Stimulated activated memory B cell treated with anti-CD40 and anti-IgM and Interleukin-4, amounts not matched to agents 10 μg/mL and 1 μg/mL and 100 μg/mL, for 72 hours (primary cell): ENCODE measurements around the gene GTSE1.

Experiments used
- ATAC-seq: fragments of 150-1000 bp; cut with Tn5 transposase; 2 replicates; pipeline ENCODE4 v1.10.0; 2021
- H3K27ac Mint-ChIP-seq: one replicate; pipeline ENCODE4 v1.8.0; 2022; ENCODE audit warnings: mild to moderate bottlenecking, mixed read lengths
- H3K27me3 Mint-ChIP-seq: one replicate; pipeline ENCODE4 v1.8.0; 2022; ENCODE audit warnings: mixed read lengths
- H3K36me3 Mint-ChIP-seq: one replicate; pipeline ENCODE4 v1.8.0; 2022; ENCODE audit warnings: mixed read lengths
- H3K4me1 Mint-ChIP-seq: one replicate; pipeline ENCODE4 v1.8.0; 2022; ENCODE audit warnings: mixed read lengths
- H3K4me3 Mint-ChIP-seq: one replicate; pipeline ENCODE4 v1.8.0; 2022; ENCODE audit warnings: mild to moderate bottlenecking, moderate library complexity, mixed read lengths
- H3K9me3 Mint-ChIP-seq: one replicate; pipeline ENCODE4 v1.8.0; 2022; ENCODE audit warnings: mixed read lengths

Gene GTSE1

DNA sequence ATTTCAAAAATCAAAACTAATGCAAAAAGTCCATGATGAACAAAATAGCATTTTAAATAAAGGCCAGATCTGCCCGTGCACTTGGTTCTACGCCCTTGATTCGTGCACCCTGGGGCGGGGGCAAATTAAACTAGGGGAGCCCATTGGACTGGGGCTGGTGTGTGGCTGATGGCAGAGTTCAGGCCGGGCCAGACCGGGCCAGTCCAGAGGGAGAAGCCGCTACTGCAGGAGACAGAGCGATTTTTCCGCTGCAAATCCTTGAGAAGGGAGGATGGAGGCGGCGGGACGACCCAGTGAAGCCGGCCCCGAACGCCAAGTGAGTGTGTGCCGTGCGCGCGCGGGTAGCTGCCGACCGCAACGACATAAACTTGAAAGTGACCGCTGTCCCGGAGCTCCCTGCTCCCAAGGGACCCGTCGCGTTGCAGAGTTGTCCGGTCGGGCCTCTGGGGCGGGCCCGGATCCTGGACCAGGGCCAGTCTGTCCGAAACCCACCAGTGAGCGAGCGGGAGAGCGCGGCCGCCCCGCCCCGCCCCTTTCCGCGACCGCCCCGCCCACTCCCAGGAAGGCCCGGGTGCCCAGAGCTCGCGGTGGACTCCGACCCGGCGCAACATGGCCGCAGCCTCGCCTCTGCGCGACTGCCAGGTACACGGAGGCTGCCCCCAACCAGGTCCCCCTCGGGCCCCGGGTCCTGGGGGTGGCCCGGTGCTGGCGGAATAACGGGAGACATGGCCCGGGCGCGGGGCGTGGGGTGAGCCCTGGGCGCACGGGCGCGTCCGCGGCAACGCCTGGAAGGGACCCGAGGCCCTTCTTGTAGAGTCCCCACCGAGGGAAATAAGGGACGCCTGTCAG lies 29.0 kb upstream of the GTSE1 start, which contains the start of gene TTC38:
TTC38 (plus strand) TSS at position 578 of the 849 bp plus-strand sequence; CDS start at position 610, 32 bp downstream.
- Mint-ChIP-seq H3K4me3 (peak within 1 kb of the TSS; percentile 92), H3K4me1 (peaks cover 23% of the 10 kb centered on the region), H3K27me3 (peaks cover 16% of the 10 kb centered on the region), H3K9me3 (no peaks in the 10 kb centered on the region), H3K36me3 (no peaks in the 10 kb centered on the region), H3K27ac (peak within 1 kb of the TSS; percentile 76)
- ATAC-seq, result peak; percentile 88

DNA sequence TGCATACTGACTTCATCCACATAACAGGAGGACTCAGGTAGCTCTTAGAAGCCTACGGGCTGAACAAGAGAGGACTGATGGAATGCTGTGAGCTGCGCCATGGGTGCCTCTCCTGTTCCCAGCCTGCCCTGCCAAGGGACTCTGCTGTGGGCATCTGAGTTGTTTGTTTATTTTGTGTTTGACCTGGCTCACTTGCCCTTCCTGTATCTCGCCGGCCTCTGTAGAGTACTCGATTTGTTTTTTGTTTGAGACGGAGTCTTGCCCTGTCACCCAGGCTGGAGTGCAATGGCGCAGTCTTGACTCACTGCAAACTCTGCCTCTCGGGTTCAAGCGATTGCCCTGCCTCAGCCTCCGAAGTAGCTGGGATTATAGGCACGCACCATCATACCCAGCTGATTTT lies 27.1 kb upstream of the GTSE1 start:
- peaks cover under 1% of the 10 kb centered on the region for H3K27me3 Mint-ChIP-seq
- no peak for ATAC-seq
- H3K9me3 Mint-ChIP-seq, result no peaks in the 10 kb centered on the region
- H3K36me3 Mint-ChIP-seq, result peaks cover 5% of the 10 kb centered on the region
- no peak overlapping the region for H3K27ac Mint-ChIP-seq
- H3K4me3 Mint-ChIP-seq, result no peak overlapping the region
- peaks cover 23% of the 10 kb centered on the region for H3K4me1 Mint-ChIP-seq

DNA sequence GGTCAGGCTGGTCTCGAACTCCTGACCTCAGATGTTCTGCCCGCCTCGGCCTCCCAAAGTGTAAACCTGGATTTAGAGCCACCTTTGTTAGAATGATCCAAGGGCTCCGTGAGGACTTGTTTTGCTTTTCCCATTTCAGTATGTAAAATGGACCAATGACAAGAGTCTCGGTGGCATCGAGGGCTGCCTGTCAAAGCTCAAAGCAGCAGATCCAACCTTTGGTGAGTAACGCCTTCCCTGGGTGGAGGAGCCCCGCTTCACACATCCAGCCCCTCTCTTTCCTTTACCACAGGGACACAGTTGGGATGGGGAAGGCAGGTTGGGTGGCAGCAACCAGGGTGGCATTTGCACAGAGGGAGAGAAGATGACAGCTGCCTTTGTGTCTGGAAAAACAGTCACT lies 24.5 kb upstream of the GTSE1 start:
- no peak overlapping the region for H3K27ac Mint-ChIP-seq
- H3K9me3 Mint-ChIP-seq, result no peaks in the 10 kb centered on the region
- H3K4me1 Mint-ChIP-seq, result peaks cover 21% of the 10 kb centered on the region
- no peak overlapping the region for H3K4me3 Mint-ChIP-seq
- H3K27me3 Mint-ChIP-seq, result no peaks in the 10 kb centered on the region
- peaks cover 19% of the 10 kb centered on the region for H3K36me3 Mint-ChIP-seq
- ATAC-seq, result no peak

DNA sequence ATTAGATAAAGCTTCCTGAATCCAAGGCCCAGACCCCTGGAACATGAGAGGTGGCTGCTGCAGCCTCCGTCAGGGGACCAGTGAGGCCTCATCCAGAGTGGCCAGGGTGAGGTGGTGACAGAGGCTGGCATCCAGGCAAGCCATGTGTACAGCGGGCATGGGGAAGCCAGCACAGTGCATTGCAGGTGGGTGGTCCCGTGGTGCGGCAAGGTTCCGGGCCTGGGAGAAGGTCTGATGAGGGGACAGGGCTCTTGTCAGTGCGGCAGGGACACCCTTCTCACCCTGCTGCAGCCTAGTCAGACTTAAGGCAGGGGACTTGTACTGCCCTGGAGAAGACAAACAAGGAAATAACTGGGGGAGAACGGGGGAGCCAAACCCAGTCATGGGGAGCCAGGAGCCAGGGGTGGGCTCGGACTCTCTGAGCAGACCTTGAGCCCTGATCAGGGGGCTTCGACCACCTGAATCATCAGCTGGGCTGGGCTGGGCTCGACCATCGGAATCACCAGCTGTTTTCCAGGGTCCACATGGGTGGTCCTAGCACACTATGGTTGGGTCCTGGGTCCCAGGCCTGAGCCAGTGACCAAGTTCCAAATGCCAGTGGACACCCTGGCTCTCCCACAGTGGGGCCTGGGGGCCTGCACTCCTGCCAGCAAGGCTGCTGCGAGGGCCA lies 23.8 kb upstream of the GTSE1 start:
- no peak for ATAC-seq
- Mint-ChIP-seq H3K9me3 (no peaks in the 10 kb centered on the region), H3K4me1 (peaks cover 16% of the 10 kb centered on the region), H3K27me3 (no peaks in the 10 kb centered on the region), H3K36me3 (peaks cover 23% of the 10 kb centered on the region), H3K4me3 (no peak overlapping the region), H3K27ac (no peak overlapping the region)

DNA sequence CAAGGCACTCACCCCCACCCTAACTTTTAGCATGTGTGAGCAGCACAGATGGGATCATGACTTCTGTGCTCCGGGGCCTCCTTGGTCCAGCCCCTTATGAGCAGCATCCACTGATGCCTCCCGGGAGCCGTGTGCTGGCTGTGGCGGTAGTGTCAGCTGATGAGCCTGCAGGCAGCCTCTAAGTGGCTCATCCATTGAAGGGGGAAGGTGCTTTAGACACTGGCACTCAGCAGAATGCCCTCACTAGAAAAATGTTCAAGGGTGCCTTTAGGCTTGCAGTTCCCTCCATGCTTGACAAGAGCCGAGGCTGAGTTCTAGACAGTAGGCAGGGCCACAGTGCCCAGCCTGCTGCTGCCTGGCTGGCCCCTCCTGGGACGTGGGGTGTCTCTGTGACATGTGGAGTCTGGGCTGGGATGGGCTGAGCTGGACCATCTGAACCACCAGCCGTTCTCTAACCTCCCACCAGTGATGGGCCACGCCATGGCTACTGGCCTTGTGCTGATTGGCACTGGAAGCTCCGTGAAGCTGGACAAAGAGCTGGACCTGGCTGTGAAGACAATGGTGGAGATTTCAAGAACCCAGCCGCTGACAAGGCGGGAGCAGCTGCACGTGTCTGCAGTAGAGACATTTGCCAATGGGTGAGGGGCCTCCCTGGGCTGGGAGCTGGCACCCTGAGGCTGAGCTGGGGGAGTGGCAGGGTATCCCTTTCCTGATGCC lies 23.1 kb upstream of the GTSE1 start:
- H3K27me3 Mint-ChIP-seq, result no peaks in the 10 kb centered on the region
- H3K36me3 Mint-ChIP-seq, result peaks cover 30% of the 10 kb centered on the region
- H3K9me3 Mint-ChIP-seq, result no peaks in the 10 kb centered on the region
- no peak for ATAC-seq
- H3K27ac Mint-ChIP-seq, result no peak overlapping the region
- H3K4me1 Mint-ChIP-seq, result peaks cover 14% of the 10 kb centered on the region
- no peak overlapping the region for H3K4me3 Mint-ChIP-seq

DNA sequence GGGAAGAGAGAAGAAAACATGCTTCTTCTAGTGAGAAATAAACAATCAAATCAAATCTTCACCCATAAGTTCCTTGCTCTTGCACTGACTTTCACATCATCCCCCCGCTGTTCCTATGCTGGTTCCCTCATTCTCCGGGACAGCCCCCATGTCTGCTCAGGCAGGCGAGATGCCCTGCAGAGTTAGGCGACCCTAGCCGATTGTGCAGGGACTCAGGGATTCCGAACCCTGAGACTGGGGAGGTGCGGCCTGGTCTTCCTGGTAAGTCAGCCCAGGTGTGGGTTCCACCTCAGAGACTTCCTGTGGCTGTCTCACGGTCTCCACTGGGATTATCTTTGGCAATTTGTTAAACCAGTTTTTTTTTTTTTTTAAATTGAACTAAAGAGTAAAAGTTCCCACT lies 22.3 kb upstream of the GTSE1 start:
- peaks cover 34% of the 10 kb centered on the region for H3K36me3 Mint-ChIP-seq
- ATAC-seq, result no peak
- no peaks in the 10 kb centered on the region for H3K9me3 Mint-ChIP-seq
- H3K4me3 Mint-ChIP-seq, result no peak overlapping the region
- no peaks in the 10 kb centered on the region for H3K27me3 Mint-ChIP-seq
- H3K4me1 Mint-ChIP-seq, result peaks cover 15% of the 10 kb centered on the region
- no peak overlapping the region for H3K27ac Mint-ChIP-seq

DNA sequence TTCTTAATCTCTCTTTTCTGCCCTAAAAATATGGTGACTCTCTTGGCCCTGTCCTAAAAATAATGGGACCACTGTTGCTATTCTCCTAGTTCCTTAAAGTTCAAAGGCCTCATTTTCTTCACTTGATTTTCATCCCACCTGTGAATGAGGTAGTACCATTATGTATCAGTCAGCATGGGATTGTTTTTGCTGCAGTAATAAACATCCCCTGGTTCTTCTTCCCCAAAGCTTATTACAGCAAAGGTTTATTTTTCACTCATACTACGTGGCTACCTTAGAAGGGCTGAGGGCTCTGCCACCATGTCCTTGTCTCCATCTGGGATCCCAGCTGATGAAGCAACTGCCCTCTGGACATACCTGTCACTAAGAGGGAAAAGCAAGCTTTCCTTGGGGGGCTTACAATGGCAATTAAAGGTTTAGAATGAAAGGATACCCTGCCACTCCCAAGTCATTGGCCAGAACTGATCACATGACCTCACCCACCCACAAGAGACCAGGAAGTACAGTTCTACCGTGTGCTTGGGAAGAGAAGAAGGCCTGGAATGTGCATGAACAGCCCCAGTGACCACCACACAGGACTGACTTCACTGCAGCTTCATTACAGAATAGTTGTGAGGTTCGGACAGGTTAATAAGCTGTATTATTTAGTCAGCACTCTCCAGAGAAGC lies 21.1 kb upstream of the GTSE1 start:
- no peak for ATAC-seq

DNA sequence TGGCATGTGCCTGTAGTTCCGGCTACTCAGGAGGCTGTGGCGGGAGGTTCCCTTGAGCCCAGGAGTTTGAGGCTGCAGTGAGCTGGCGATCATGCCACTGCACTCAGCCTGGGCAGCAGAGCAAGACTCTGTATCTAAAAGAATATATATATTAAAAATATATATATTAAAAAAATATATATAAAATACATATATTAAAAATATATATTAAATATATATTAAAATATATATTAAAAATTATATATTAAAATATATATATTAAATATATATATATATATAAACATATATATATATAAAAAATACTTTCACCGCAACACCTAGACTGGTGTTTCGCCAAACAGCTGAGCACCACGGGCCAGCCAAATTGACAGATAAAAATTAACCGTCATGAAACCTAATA lies 20.1 kb upstream of the GTSE1 start:
- Mint-ChIP-seq H3K4me3 (no peak overlapping the region), H3K4me1 (peaks cover 26% of the 10 kb centered on the region), H3K9me3 (no peaks in the 10 kb centered on the region), H3K27me3 (no peaks in the 10 kb centered on the region), H3K27ac (no peak overlapping the region), H3K36me3 (peaks cover 41% of the 10 kb centered on the region)
- ATAC-seq, result no peak

More for the DNA sequence above, 21.1 kb upstream of the GTSE1 start:
- Mint-ChIP-seq H3K36me3 (peaks cover 40% of the 10 kb centered on the region), H3K4me1 (peaks cover 16% of the 10 kb centered on the region), H3K27me3 (no peaks in the 10 kb centered on the region), H3K27ac (no peak overlapping the region), H3K9me3 (no peaks in the 10 kb centered on the region), H3K4me3 (no peak overlapping the region)

DNA sequence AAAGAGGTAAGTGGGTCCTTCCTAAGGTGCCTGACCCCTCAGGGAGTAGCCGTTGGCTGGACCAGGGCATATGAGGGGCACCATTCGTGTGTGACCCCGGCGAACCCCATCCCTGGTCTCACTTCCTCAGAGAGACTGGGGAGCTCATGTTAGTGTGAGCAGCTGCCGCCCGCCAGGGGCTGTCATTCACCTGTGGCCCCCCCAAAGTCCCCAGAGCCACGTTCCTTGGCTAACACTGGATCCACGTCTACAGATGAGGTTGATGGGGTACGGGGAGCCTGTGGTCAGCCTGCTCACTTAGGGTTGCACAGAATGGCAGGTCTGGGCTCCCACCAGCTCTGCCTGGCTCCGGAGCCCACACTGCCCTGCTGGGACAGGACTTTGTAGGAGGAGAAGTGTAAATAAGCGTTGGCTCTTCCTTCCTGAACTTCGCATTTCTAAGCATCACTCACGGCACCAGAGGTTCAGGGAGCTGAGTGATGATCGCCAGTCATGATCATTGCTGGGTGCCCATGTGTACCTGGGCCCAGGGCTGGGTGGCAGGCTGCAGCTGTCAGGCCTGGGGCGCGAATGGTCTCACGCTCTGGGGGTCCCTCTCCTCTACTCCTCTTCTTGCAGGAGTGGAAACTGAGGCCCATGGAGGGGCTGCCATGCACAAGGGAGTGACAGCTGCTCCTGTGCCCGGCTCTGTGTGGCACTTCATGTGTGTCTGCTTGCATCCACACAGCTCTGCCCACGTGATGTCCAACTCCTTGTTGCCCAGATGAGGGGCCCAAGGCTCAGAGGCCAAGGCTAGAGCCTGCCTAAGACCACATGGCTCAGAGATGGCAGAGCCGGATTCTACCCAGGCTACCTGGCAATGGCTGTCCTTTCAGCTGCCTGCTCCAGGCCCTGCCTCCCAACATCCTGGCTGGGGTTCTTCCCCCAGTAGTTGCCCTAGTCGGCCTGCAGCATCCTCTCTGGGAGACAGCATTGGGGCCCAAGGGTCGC lies 17.7 kb upstream of the GTSE1 start:
- Mint-ChIP-seq H3K4me3 (no peak overlapping the region), H3K36me3 (peaks cover 47% of the 10 kb centered on the region), H3K27ac (no peak overlapping the region), H3K9me3 (no peaks in the 10 kb centered on the region), H3K4me1 (peaks cover 32% of the 10 kb centered on the region), H3K27me3 (no peaks in the 10 kb centered on the region)
- no peak for ATAC-seq

DNA sequence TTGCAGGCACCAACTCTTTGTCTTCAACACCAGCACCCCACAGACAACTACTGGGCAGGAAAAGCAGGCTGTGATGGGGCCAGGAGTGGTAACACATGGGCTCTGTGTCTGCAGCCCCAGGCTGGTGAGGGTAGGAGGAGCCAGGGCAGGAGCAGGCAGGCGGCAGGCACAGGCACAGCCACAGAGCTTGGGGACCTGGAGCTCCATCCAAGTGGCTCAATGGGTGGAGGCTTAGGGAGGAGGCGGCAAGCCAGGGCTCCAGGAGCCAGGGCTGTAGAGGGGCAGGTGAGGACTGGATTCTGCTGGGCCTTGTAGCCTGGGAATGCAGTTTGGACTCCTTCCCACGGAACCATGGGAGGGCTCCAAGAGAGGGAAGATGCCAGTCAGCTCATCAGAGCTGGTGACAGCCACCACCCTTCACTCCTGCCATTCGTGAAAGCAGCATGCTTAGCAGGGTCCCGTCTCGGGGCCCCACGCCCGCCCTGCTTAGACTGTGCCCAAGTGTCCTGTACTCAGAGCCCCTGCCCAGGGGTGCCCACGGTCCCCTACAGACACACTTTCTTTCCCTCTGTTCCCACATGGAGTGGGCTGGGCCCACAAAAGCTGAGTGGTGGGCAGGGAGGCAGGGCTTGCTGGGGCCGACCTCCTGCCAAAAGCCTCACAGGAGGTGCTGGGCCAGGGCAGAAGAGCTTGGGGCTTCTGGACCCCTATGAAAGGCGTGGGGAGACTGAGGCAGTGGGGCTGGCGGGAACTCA lies 16.4 kb upstream of the GTSE1 start:
- peaks cover 48% of the 10 kb centered on the region for H3K36me3 Mint-ChIP-seq
- peaks cover 32% of the 10 kb centered on the region for H3K4me1 Mint-ChIP-seq
- peak overlapping the region; percentile 58 for H3K27ac Mint-ChIP-seq
- no peaks in the 10 kb centered on the region for H3K9me3 Mint-ChIP-seq
- H3K27me3 Mint-ChIP-seq, result no peaks in the 10 kb centered on the region
- ATAC-seq, result no peak
- H3K4me3 Mint-ChIP-seq, result no peak overlapping the region

DNA sequence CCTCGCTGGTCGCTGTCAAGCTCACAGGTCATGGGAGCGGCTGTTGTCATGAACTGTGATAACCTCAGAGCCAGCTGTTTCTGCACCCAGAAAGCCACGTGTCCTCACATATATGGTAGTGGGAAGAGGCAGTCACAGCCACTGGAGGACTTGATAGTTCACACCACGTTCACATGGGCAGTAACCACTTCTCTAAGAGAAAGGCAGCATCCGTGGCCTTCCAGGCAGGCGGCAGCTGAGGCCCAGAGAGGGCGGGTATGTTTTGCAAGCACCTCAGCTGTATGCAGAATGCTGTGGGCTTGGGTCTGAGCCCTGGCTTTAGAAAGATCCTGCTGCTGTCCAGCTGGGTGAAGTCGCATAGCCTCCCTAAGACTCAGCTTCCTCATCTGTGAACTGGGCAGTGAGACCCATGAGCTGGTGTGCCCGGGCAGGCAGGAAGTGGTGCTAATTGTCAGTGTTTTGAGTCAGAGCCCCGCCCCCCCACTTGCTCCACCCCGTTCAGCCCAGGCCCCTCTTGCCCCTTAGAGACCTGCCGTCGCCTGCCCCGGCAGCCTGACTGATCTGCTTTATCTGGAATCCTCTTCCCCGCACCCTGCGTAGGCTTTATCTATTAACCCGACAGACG lies 15.6 kb upstream of the GTSE1 start:
- Mint-ChIP-seq H3K36me3 (peaks cover 43% of the 10 kb centered on the region), H3K4me3 (no peak overlapping the region), H3K27me3 (no peaks in the 10 kb centered on the region), H3K9me3 (no peaks in the 10 kb centered on the region), H3K27ac (peak overlapping the region; percentile 58), H3K4me1 (peaks cover 36% of the 10 kb centered on the region)
- peak; percentile 76 for ATAC-seq

DNA sequence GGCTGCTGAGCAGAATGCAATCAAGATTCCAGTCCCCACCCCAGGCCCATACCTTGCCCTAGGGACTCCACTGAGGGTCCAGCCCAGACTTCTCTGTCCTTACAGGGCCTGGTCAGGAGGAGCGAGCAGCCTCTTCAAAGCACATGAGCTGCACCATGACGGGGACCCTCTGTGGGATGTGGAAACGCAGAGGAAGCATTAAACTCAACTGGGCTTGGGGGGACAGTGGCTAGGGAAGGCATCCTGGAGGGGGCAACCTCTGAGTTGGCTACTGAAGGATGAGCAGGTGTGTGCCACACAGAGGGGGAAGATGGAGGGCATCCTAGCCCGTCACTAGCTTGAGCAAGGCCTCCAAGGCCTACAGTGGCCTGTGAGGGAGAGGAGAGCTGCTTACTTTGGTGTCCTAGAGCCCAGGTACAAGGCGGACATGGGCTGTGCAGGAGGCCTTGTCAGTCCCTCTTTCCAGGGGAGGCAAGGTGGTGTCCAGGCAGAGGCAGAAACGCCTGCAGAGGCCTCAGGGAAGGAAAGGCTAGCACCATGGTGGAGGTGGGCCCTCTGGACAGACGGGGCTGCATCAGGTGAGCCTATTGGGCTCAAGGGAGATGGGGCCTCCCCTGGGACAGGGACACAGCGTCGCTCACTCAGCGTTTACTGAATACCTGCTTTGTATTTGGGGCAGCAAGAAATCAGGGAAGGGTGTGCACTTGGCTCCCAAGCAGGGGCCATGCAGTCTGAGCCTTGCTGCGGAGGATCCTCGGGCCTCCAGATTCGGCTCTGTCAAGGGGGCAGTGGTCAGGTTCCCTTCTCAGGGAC lies 14.6 kb upstream of the GTSE1 start:
- ATAC-seq, result no peak
- no peak overlapping the region for H3K4me3 Mint-ChIP-seq
- no peaks in the 10 kb centered on the region for H3K9me3 Mint-ChIP-seq
- H3K36me3 Mint-ChIP-seq, result peaks cover 46% of the 10 kb centered on the region
- H3K27ac Mint-ChIP-seq, result no peak overlapping the region
- no peaks in the 10 kb centered on the region for H3K27me3 Mint-ChIP-seq
- peaks cover 46% of the 10 kb centered on the region for H3K4me1 Mint-ChIP-seq
